Upper lobe of right lung (tissue), 1 donor: Measurements from ENCODE around the gene JTB. TPM values are rescaled to one million over a fixed set of nuclear protein-coding genes. Genes with fewer than 3 reads are reported as not detected.

Experiments used
- ATAC-seq: fragments of 200-7000 bp; cut with Tn5 transposase; one replicate; pipeline ENCODE4 v1.9.1; 2020; ENCODE audit warnings: mild to moderate bottlenecking, moderate library complexity
- DNase-seq: peaks from one replicate; pipeline ENCODE4 v3.0.0-alpha.2; 2020
- H3K27ac ChIP-seq: fragments of 200-600 bp; one replicate; pipeline ENCODE4 v1.8.0; 2022
- H3K27me3 ChIP-seq: fragments of 200-600 bp; one replicate; pipeline ENCODE4 v1.8.0; 2022; ENCODE audit warnings: mild to moderate bottlenecking
- H3K36me3 ChIP-seq: fragments of 200-600 bp; one replicate; pipeline ENCODE4 v1.8.0; 2022
- H3K4me1 ChIP-seq: fragments of 200-600 bp; one replicate; pipeline ENCODE4 v1.8.0; 2022
- H3K4me3 ChIP-seq: fragments of 200-600 bp; one replicate; pipeline ENCODE4 v1.8.0; 2022; ENCODE audit warnings: mild to moderate bottlenecking
- H3K9me3 ChIP-seq: fragments of 200-600 bp; one replicate; pipeline ENCODE4 v1.8.0; 2022
- CTCF ChIP-seq: fragments of 200-600 bp; IDR thresholded peaks from one replicate; pipeline ENCODE4 v1.8.0; 2022; ENCODE audit warnings: antibody characterized with exemption
- intact Hi-C: fragments of 100-400 bp; cut with DNase I; formaldehyde crosslinking; loops from one replicate; pipeline ENCODE4 v1.11.0; 2022
- total RNA-seq: library from RNA; stranded (reverse); fragmentation: NEBNext Ultra II Directional; extraction: Animal tissue kit (Norgen Biotek cat#: 25700); gene quantifications from one replicate; pipeline ENCODE4 v1.2.1, GENCODE V29; 2021
- donor health status: DM: no; HTN: yes; CAD: no; lungs with severe emphysema.

The JTB gene
- total RNA-seq, 1 donor from 2014 or later = 129 TPM

GRCh38 chr1:153957744-153958110 lies 19.7 kb downstream of the JTB start:
- no peak for TF ChIP-seq CTCF
- H3K4me1 ChIP-seq = peaks cover 57% of the 10 kb centered on the region
- peak overlapping the region; percentile 88 for H3K27ac ChIP-seq

GRCh38 chr1:153956997-153957715 lies 20.3 kb downstream of the JTB start:
- no peak for TF ChIP-seq CTCF
- no peak for DNase-seq
- peak overlapping the region; percentile 88 for H3K27ac ChIP-seq
- intact Hi-C loops = no loop called here
- no peak for ATAC-seq
- peaks cover 52% of the 10 kb centered on the region for H3K4me1 ChIP-seq
- H3K9me3 ChIP-seq = no peaks in the 10 kb centered on the region
- H3K4me3 ChIP-seq = peak overlapping the region; percentile 88
- H3K27me3 ChIP-seq = no peaks in the 10 kb centered on the region
- H3K36me3 ChIP-seq = peaks cover 42% of the 10 kb centered on the region

More at GRCh38 chr1:153957744-153958110, 19.7 kb downstream of the JTB start:
- H3K9me3 ChIP-seq = no peaks in the 10 kb centered on the region
- peak; percentile 0 for ATAC-seq
- DNase-seq = no peak
- H3K27me3 ChIP-seq = no peaks in the 10 kb centered on the region
- intact Hi-C loops = no loop called here
- H3K36me3 ChIP-seq = peaks cover 36% of the 10 kb centered on the region
- peak overlapping the region; percentile 88 for H3K4me3 ChIP-seq

GRCh38 chr1:153954826-153955225 lies 22.6 kb downstream of the JTB start:
- no peak for TF ChIP-seq CTCF
- intact Hi-C loops = no loop called here
- Histone ChIP-seq H3K4me1 (peaks cover 35% of the 10 kb centered on the region), H3K36me3 (peaks cover 52% of the 10 kb centered on the region), H3K4me3 (no peak overlapping the region), H3K27ac (no peak overlapping the region), H3K27me3 (no peaks in the 10 kb centered on the region), H3K9me3 (no peaks in the 10 kb centered on the region)
- ATAC-seq (no peak), DNase-seq (no peak)

- Histone ChIP-seq H3K4me1 (peaks cover 26% of the 10 kb centered on the region), H3K9me3 (no peaks in the 10 kb centered on the region), H3K36me3 (peaks cover 61% of the 10 kb centered on the region), H3K27ac (no peak overlapping the region), H3K4me3 (no peak overlapping the region), H3K27me3 (no peaks in the 10 kb centered on the region)
- TF ChIP-seq CTCF = no peak
- ATAC-seq = no peak
- intact Hi-C loops = no loop called here
- DNase-seq = no peak
Observed at GRCh38 chr1:153953859-153954365, 23.6 kb downstream of the JTB start.

- Histone ChIP-seq H3K4me3 (no peak overlapping the region), H3K27ac (no peak overlapping the region), H3K27me3 (no peaks in the 10 kb centered on the region), H3K9me3 (no peaks in the 10 kb centered on the region), H3K36me3 (peaks cover 75% of the 10 kb centered on the region), H3K4me1 (peaks cover 21% of the 10 kb centered on the region)
- TF ChIP-seq CTCF = no peak
- ATAC-seq = no peak
- no peak for DNase-seq
- intact Hi-C loops = no loop called here
Observed at GRCh38 chr1:153951801-153952200, 25.7 kb downstream of the JTB start.
